Liver (tissue), 9 donors: ENCODE results near the gene TECR. TPM values are rescaled to one million over a fixed set of nuclear protein-coding genes. Genes with fewer than 3 reads are reported as not detected.
A peak's percentile ranks its signal among the peaks of the same experiment; 100 is the strongest.

Source experiments
- DNase-seq: peaks from one replicate; pipeline ENCODE4 v3.0.0-alpha.2; 2017; ENCODE audit warnings: low spot score
- H3K27ac ChIP-seq, 2 donors: one replicate each; pipeline ENCODE4 v1.7.0; 2013; ENCODE audit warnings: inconsistent platforms in 2 of 2, low read length in 2 of 2, control low read depth in 1 of 2, low read depth in 1 of 2, mild to moderate bottlenecking in 1 of 2
- H3K27me3 ChIP-seq, 4 donors: one replicate each; pipeline versions ENCODE4 v1.6.1 to v1.7.0; 2013; ENCODE audit warnings: low read length in 3 of 4, inconsistent platforms in 1 of 4, mild to moderate bottlenecking in 1 of 4, moderate library complexity in 1 of 4; ENCODE audit not compliant: control insufficient read depth in 4 of 4, insufficient read depth in 4 of 4
- H3K36me3 ChIP-seq, 4 donors: one replicate each; pipeline versions ENCODE4 v1.6.1 to v1.7.0; 2013; ENCODE audit warnings: low read length in 3 of 4, mild to moderate bottlenecking in 3 of 4, low read depth in 1 of 4, moderate library complexity in 1 of 4; ENCODE audit not compliant: control insufficient read depth in 4 of 4, insufficient read depth in 3 of 4
- H3K4me1 ChIP-seq, 4 donors: one replicate each; pipeline versions ENCODE4 v1.6.1 to v1.7.0; 2013; ENCODE audit warnings: low read length in 3 of 4, mild to moderate bottlenecking in 3 of 4, moderate library complexity in 1 of 4; ENCODE audit not compliant: control insufficient read depth in 4 of 4, insufficient read depth in 4 of 4
- H3K4me3 ChIP-seq, 3 donors: one replicate each; pipeline versions ENCODE4 v1.6.1 to v1.7.0; 2013; ENCODE audit warnings: low read length in 3 of 3, control low read depth in 1 of 3, low read depth in 1 of 3, mild to moderate bottlenecking in 1 of 3
- H3K9ac ChIP-seq, 2 donors: one replicate each; pipeline ENCODE4 v1.7.0; 2013; ENCODE audit warnings: low read length in 2 of 2, mild to moderate bottlenecking in 2 of 2, moderate library complexity in 2 of 2, control low read depth in 1 of 2, low read depth in 1 of 2
- H3K9me3 ChIP-seq, 4 donors: one replicate each; pipeline versions ENCODE4 v1.6.1 to v1.7.0; 2013; ENCODE audit warnings: low read length in 3 of 4; ENCODE audit not compliant: control insufficient read depth in 4 of 4
- ATF3 ChIP-seq: IDR thresholded peaks from 2 replicates; pipeline ENCODE4 v1.6.1; 2016; ENCODE audit warnings: antibody characterized with exemption
- CTCF ChIP-seq: fragments of 150-350 bp; IDR thresholded peaks from 2 replicates; pipeline ENCODE4 v1.5.1; 2017; ENCODE audit warnings: improper control_type of control experiment, low read depth, low read length; ENCODE audit not compliant: missing input control
- EGR1 ChIP-seq, 2 donors: IDR thresholded peaks; 2 replicates each; pipeline ENCODE4 v1.6.1; 2016 to 2018; ENCODE audit warnings: antibody characterized with exemption in 2 of 2, low read depth in 2 of 2
- FOXA1 ChIP-seq: IDR thresholded peaks from 2 replicates; pipeline ENCODE4 v1.6.1; 2016; ENCODE audit warnings: antibody characterized with exemption
- FOXA2 ChIP-seq: IDR thresholded peaks from 2 replicates; pipeline ENCODE4 v1.6.1; 2016; ENCODE audit warnings: antibody characterized with exemption
- GABPA ChIP-seq, 2 donors: IDR thresholded peaks in 1 of 2; conservative IDR thresholded peaks in 1 of 2; 2 replicates each; pipeline ENCODE4 v1.6.1; 2016; ENCODE audit warnings: antibody characterized with exemption in 2 of 2, mild to moderate bottlenecking in 1 of 2, moderate library complexity in 1 of 2
- HNF4A ChIP-seq, 2 donors: conservative IDR thresholded peaks; 2 replicates each; pipeline ENCODE4 v1.6.1; 2016; ENCODE audit warnings: antibody characterized with exemption in 2 of 2, mild to moderate bottlenecking in 2 of 2
- HNF4G ChIP-seq: IDR thresholded peaks from 2 replicates; pipeline ENCODE4 v1.6.1; 2016; ENCODE audit warnings: antibody characterized with exemption
- JUND ChIP-seq, 2 donors: IDR thresholded peaks; 2 replicates each; pipeline ENCODE4 v1.6.1; 2016; ENCODE audit warnings: antibody characterized with exemption in 2 of 2
- MAX ChIP-seq: IDR thresholded peaks from 2 replicates; pipeline ENCODE4 v1.6.1; 2016; ENCODE audit warnings: antibody characterized with exemption
- NR2F2 ChIP-seq: IDR thresholded peaks from 2 replicates; pipeline ENCODE4 v1.6.1; 2016; ENCODE audit warnings: antibody characterized with exemption
- RAD21 ChIP-seq, 2 donors: IDR thresholded peaks; 2 replicates each; pipeline ENCODE4 v1.6.1; 2016; ENCODE audit warnings: antibody characterized with exemption in 2 of 2, mild to moderate bottlenecking in 2 of 2
- RXRA ChIP-seq, 2 donors: IDR thresholded peaks; 2 replicates each; pipeline ENCODE4 v1.6.1; 2017 to 2018; ENCODE audit warnings: antibody characterized with exemption in 2 of 2, mild to moderate bottlenecking in 1 of 2
- SP1 ChIP-seq: IDR thresholded peaks from 2 replicates; pipeline ENCODE4 v1.6.1; 2018; ENCODE audit warnings: antibody characterized with exemption, mild to moderate bottlenecking
- YY1 ChIP-seq: IDR thresholded peaks from 2 replicates; pipeline ENCODE4 v1.6.1; 2016; ENCODE audit warnings: antibody characterized with exemption, mild to moderate bottlenecking
- ZBTB33 ChIP-seq: IDR thresholded peaks from 2 replicates; pipeline ENCODE4 v1.6.1; 2016; ENCODE audit warnings: antibody characterized with exemption
- WGBS: extraction: QIAGEN DNeasy Blood & Tissue Kit; methylation state at CpG from one replicate; pipeline ENCODE4 v1.1.7; 2013; 5-methylcytosine and 5-hydroxymethylcytosine counted together
- polyA plus RNA-seq, 2 donors: library from polyadenylated mRNA; stranded (reverse) in 1 of 2; unstranded in 1 of 2; fragments of 200-250 nt in 1 of 2; fragments of >200 nt in 1 of 2; fragmentation: Nextera tagmentation in 1 of 2; extraction: Ambion mirVana in 1 of 2; gene quantifications; one replicate each; pipeline versions ENCODE4 v1.2.1 to v1.2.3, GENCODE V29; 2013 to 2015
- total RNA-seq, 2 donors: library from RNA; depleted of rRNA; stranded (reverse); fragments of >200 nt; gene quantifications; one replicate each; pipeline ENCODE4 v1.2.3, GENCODE V29; 2014
- donor health status: healthy.
- donor health status: healthy.
- donor health status: healthy.
- donor health status: healthy.
- donor health status: healthy.

Gene TECR
- total and polyA plus RNA-seq, 4 donors: 26.4 to 157 (median 60.8) TPM

GRCh38 chr19:14555918-14556661 lies 26.7 kb downstream of the TECR start:
- TF ChIP-seq CTCF: no peak
- TF ChIP-seq EGR1 (IDR thresholded peaks at IDR 0.05; ENCODE audit: low read depth in 2 of 2): no peak
- TF ChIP-seq YY1: no peak
- no peak for TF ChIP-seq SP1
- no peak for TF ChIP-seq ATF3
- no peak for TF ChIP-seq ZBTB33
- no peak for TF ChIP-seq FOXA1
- TF ChIP-seq HNF4A (conservative IDR thresholded peaks at IDR 0.05): no peak
- no peak for TF ChIP-seq GABPA (IDR thresholded peaks at IDR 0.05 in 1 of 2, conservative IDR thresholded peaks at IDR 0.05 in 1 of 2)
- TF ChIP-seq RAD21 (IDR thresholded peaks at IDR 0.05): no peak
- H3K9me3 ChIP-seq: no peaks in the 10 kb centered on the region
- no peak overlapping the region for H3K27ac ChIP-seq
- no peak overlapping the region for H3K4me3 ChIP-seq
- H3K4me1 ChIP-seq: peaks cover 21 to 56% (median 45%) of the 10 kb centered on the region in 4 donors
- DNase-seq: no peak
- no peaks in the 10 kb centered on the region for H3K27me3 ChIP-seq
- H3K36me3 ChIP-seq: peaks cover 0 to 3% (median 0%) of the 10 kb centered on the region in 4 donors
- 84% methylated on average over 12 of the region's 12 CpGs for WGBS
- H3K9ac ChIP-seq: no peak overlapping the region

- peak; percentile 85 for DNase-seq
- Histone ChIP-seq H3K9me3 (no peaks in the 10 kb centered on the region), H3K4me1 (peaks cover 21 to 57% (median 47%) of the 10 kb centered on the region in 4 donors), H3K36me3 (peaks cover 0 to 3% (median 0%) of the 10 kb centered on the region in 4 donors), H3K4me3 (peak overlapping the region in 1 of 3 donors; percentile 16), H3K27ac (no peak overlapping the region), H3K9ac (no peak overlapping the region), H3K27me3 (no peaks in the 10 kb centered on the region)
- WGBS: 11% methylated on average over 18 of the region's 18 CpGs
- no peak for TF ChIP-seq SP1
- TF ChIP-seq NR2F2: no peak
- TF ChIP-seq FOXA1: no peak
- TF ChIP-seq JUND (IDR thresholded peaks at IDR 0.05): no peak
- no peak for TF ChIP-seq ATF3
- no peak for TF ChIP-seq GABPA (IDR thresholded peaks at IDR 0.05 in 1 of 2, conservative IDR thresholded peaks at IDR 0.05 in 1 of 2)
- TF ChIP-seq HNF4G: no peak
- TF ChIP-seq FOXA2: no peak
- peak; percentile 90 for TF ChIP-seq CTCF
- TF ChIP-seq HNF4A (conservative IDR thresholded peaks at IDR 0.05): peak in 1 of 2 donors; percentile 21
- TF ChIP-seq YY1: no peak
- TF ChIP-seq RXRA (IDR thresholded peaks at IDR 0.05): peak in 1 of 2 donors; percentile 42
- TF ChIP-seq EGR1 (IDR thresholded peaks at IDR 0.05; ENCODE audit: low read depth in 2 of 2): no peak
- TF ChIP-seq RAD21 (IDR thresholded peaks at IDR 0.05): peak; percentile 62 to 85
- no peak for TF ChIP-seq MAX
Measured at GRCh38 chr19:14556662-14557188, 27.3 kb downstream of the TECR start.
